AG09319 (cell line): ENCODE measurements around the gene CCDC187.

Source experiments
- DNase-seq: peaks from one replicate; pipeline ENCODE4 v3.0.0-alpha.2; 2010; ENCODE audit warnings: low read depth; ENCODE audit errors: extremely low read depth
- CTCF ChIP-seq: IDR thresholded peaks from 2 replicates; pipeline ENCODE4 v1.5.1; 2011; ENCODE audit warnings: low read depth, mild to moderate bottlenecking, inconsistent platforms, low read length, moderate library complexity

CCDC187 gene

DNA sequence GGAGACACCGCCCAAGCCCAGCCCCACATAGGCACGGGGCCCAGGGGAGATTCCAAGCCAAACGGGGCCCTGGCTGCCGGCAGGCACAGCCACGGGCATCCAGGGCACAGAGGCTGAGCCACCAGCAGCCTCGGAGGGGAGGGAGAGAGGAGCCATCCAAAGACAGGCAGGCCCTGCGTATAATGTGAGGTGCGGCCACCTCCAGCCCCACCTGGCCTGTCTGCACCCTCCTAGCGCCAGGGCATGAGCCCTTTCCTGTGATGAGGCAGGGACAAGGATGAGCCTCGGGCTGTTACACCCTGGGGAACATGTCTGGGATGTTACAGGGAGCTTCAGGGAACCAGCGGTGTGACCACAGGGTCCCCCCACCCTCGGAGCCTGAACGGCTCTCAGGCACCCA is 1.1 kb upstream of the CCDC187 start:
- no peak for DNase-seq
- no peak for TF ChIP-seq CTCF

- TF ChIP-seq CTCF: no peak
Measured at GRCh38 chr9:136304456-136304855, 562 bp upstream of the CCDC187 start.

GRCh38 chr9:136303066-136303824 is 649 bp downstream of the CCDC187 start:
- DNase-seq: no peak
- TF ChIP-seq CTCF: no peak

More at GRCh38 chr9:136304456-136304855, 562 bp upstream of the CCDC187 start:
- no peak for DNase-seq

DNA sequence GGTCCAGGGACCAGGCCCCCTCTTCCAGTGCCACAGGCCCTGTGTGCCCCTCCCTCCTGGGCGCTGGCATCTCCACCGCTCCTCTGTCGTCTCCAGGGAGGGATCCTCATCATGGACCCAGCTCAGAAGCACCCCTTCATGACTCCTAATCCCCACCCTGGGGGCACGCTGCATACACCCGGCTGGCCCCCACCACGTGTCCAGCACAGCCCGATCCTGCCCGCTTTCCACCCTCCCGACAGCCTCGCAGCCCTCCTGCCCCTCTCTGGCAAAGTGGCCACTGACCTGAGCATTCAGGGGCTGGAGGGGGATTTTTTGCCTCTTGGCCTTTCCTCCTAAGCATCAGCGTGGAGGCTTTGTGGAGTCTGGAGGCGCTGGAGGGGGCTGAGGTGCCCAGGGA is 1.4 kb downstream of the CCDC187 start:
- DNase-seq: no peak
- no peak for TF ChIP-seq CTCF

DNA sequence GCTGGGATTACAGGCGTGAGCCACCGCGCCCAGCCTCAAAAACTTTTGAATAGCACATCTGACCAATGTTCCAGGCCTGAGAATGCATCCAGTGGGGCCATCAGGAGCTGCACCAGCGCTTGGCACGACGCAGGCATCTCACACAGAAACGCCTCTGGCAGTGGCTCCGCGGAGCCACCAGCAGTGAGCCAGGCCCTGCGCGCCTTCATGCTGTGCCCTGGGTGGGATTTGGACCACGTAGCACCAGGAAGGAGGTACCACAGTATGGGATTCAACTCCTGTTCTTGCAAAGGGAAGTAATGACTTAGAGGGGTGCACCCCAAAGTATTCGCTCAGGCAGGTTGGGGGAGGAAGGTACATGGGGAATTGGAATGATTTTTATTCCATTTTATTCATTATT is 3.0 kb downstream of the CCDC187 start:
- TF ChIP-seq CTCF: no peak
- DNase-seq: no peak

GRCh38 chr9:136300016-136300545 is 3.8 kb downstream of the CCDC187 start:
- TF ChIP-seq CTCF: no peak
- DNase-seq: no peak

GRCh38 chr9:136299541-136299940 is 4.4 kb downstream of the CCDC187 start:
- no peak for DNase-seq
- no peak for TF ChIP-seq CTCF
